OCI-LY7 (cell line): ENCODE measurements around the gene PAN3.

Source experiments
- EZH2phosphoT487 ChIP-seq: fragments of 200-600 bp; sonication (generic); IDR thresholded peaks from 2 replicates; pipeline ENCODE4 v1.6.1; 2018; ENCODE audit warnings: low read depth, borderline replicate concordance, mild to moderate bottlenecking, mixed run types, antibody characterized with exemption, low read length, moderate library complexity, mixed read lengths
- TF ChIP-seq, protein P1 (sequence below): fragments of 200-600 bp; sonication (generic); conservative IDR thresholded peaks from 2 replicates; pipeline ENCODE4 v1.5.1; 2014; ENCODE audit warnings: mild to moderate bottlenecking, antibody characterized with exemption, low read length, moderate library complexity, mixed read lengths

DNA sequence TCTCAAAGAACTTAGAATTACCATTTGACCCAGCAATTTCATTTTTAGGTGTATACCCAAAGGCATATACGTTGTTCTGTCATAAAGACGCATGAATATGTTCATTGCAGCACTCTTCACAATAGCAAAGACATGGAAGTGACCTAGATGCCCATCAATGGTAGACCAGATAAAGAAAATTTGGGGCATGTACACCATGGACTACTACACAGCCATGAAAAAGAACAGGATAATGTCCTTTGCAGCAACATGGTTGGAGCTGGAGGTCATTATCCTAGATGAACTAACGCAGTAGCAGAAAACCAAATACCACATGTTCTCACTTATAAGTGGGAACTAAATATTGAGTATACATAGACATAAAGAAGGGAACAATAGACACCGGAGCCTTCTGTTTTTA lies 20.7 kb downstream of the PAN3 start:
- TF ChIP-seq, protein P1, sequence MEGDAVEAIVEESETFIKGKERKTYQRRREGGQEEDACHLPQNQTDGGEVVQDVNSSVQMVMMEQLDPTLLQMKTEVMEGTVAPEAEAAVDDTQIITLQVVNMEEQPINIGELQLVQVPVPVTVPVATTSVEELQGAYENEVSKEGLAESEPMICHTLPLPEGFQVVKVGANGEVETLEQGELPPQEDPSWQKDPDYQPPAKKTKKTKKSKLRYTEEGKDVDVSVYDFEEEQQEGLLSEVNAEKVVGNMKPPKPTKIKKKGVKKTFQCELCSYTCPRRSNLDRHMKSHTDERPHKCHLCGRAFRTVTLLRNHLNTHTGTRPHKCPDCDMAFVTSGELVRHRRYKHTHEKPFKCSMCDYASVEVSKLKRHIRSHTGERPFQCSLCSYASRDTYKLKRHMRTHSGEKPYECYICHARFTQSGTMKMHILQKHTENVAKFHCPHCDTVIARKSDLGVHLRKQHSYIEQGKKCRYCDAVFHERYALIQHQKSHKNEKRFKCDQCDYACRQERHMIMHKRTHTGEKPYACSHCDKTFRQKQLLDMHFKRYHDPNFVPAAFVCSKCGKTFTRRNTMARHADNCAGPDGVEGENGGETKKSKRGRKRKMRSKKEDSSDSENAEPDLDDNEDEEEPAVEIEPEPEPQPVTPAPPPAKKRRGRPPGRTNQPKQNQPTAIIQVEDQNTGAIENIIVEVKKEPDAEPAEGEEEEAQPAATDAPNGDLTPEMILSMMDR = no peak
- TF ChIP-seq EZH2phosphoT487 = no peak
